GM19467 (cell line): ENCODE data around the gene COMMD9.

ENCODE experiments used
- ATAC-seq: cut with Tn5 transposase; IDR thresholded peaks from one replicate; pipeline ENCODE4 v1.9.1; 2021; ENCODE audit warnings: mild to moderate bottlenecking, moderate library complexity; ENCODE audit not compliant: unreplicated experiment

The COMMD9 gene

DNA sequence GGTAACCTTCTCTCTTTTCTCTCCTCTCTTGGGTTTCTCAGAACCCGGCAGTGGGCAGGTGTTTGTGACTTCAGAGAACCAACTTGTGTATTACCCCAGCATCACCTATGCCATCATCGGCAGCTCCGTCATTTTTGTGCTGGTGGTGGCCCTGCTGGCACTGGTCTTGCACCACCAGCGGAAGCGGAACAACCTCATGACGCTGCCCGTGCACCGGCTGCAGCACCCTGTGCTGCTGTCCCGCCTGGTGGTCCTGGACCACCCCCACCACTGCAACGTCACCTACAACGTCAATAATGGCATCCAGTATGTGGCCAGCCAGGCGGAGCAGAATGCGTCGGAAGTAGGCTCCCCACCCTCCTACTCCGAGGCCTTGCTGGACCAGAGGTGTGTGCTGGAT is 62.2 kb downstream of the COMMD9 start:
- ATAC-seq: no peak

DNA sequence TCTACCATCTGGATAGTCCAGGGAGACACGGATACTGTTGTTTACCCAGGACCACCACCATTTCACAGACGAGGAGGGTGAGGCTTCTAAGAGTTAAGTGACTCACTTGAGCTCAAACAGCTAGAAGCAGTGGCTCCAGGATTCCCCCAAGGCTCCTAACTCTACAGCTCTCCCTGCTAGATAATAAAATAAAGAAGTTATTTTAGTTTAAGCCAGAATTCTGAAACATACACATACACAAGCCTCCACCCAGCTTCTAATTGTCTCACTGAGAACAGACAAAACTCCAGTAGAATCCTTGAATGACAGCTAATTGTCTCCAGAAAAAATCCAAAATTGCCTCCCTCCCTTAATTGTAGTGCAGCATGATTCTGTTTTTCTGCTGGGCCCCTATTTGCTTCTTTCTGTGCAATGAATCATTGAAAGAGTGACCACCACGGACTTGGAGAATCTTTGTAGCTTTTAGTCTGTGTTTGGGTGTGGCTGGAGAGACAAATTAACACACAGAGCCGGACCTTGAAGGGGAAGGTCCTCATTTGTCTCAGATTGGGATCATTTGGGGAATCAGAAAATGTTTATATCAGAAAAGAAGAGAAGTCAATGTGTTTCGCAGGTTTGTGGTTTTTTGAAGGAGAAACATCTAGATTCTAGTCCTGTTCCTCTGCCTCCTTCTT is 64.9 kb downstream of the COMMD9 start:
- no peak for ATAC-seq

DNA sequence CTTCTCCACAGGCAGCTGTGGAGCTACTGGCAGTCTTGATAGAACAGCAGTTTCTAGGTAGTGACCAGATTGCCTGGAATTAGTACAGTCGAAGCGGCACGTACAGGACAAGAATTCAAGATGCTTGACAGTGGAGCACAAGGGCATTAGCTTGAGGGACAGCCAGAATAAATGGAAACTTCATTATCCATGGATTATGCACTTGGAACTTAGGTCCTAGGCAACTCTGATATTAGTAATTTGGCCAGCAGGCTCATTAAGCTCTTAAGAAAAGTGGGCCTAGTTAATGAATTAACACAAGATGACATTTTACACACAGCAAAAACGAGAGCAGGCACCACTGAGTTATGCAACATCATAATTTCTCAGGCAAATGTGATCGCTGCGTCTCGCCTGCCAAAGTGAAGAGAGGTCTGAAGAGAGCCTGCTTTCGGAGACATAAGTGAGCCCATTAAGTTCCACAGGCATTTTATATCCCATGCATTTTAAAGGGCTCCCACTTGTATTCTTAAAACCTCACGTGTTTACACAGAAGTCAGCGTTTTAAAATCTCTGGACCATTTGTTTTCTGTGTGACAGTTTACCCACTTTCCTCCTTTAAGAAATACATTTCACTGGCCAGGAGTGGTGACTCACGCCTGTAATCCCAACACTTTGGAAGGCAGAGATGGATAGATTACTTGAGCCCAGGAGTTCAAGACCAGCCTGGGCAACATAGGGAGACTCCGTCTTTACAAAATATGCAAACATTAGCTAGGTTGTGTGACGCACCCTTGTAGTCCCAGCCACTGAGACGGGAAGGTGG is 66.2 kb downstream of the COMMD9 start:
- no peak for ATAC-seq
